Stimulated activated CD8-positive, alpha-beta memory T cell treated with anti-CD3 and anti-CD28 coated beads, Interleukin-7, amount 100 ng/mL, for 48 hours (primary cell): ENCODE measurements around the gene LHX6.

Experiments used
- DNase-seq, 2 donors: peaks; one replicate each; pipeline ENCODE4 v3.0.0-alpha.2; 2020; ENCODE audit warnings: low read depth in 1 of 2; ENCODE audit errors: extremely low read depth in 1 of 2

The LHX6 gene

GRCh38 chr9:122228568-122229484 is at the start of gene LHX6:
Gene LHX6, minus strand, starts transcription at chr9:122228957. Its CDS starts 217 bp downstream, at chr9:122228740.
- DNase-seq, result no peak

GRCh38 chr9:122277285-122277897 is 48.6 kb upstream of the LHX6 start:
- DNase-seq, result no peak

- DNase-seq, result no peak
Measured at GRCh38 chr9:122276096-122276495, 47.3 kb upstream of the LHX6 start.

- no peak for DNase-seq
Measured at GRCh38 chr9:122274055-122274454, 45.3 kb upstream of the LHX6 start.

GRCh38 chr9:122268041-122268814 is 39.5 kb upstream of the LHX6 start:
- no peak for DNase-seq

- DNase-seq, result peak in 1 of 2 donors; percentile 4
Measured at GRCh38 chr9:122265149-122265915, 36.6 kb upstream of the LHX6 start.

- DNase-seq, result peak; percentile 82 to 87
Measured at GRCh38 chr9:122264360-122265148, 35.8 kb upstream of the LHX6 start, which contains the start of the genes MRRF and RBM18. Gene MRRF, plus strand, starts transcription at chr9:122264882. Its CDS starts 6,010 bp downstream, at chr9:122270892. Gene RBM18, minus strand, starts transcription at chr9:122264840. Its CDS starts 3,348 bp downstream, at chr9:122261492.

GRCh38 chr9:122263699-122264349 is 35.1 kb upstream of the LHX6 start:
- DNase-seq, result no peak

- no peak for DNase-seq
Measured at GRCh38 chr9:122262073-122262472, 33.3 kb upstream of the LHX6 start.

- no peak for DNase-seq
Measured at GRCh38 chr9:122261469-122261881, 32.7 kb upstream of the LHX6 start.

- no peak for DNase-seq
Measured at GRCh38 chr9:122258886-122259415, 30.2 kb upstream of the LHX6 start.

- DNase-seq, result no peak
Measured at GRCh38 chr9:122256206-122256605, 27.4 kb upstream of the LHX6 start.

- DNase-seq, result no peak
Measured at GRCh38 chr9:122254761-122255160, 26.0 kb upstream of the LHX6 start.

GRCh38 chr9:122252796-122253195 is 24.0 kb upstream of the LHX6 start:
- DNase-seq, result no peak

GRCh38 chr9:122251351-122251750 is 22.6 kb upstream of the LHX6 start:
- DNase-seq, result no peak

GRCh38 chr9:122248448-122248865 is 19.7 kb upstream of the LHX6 start:
- no peak for DNase-seq

- DNase-seq, result no peak
Measured at GRCh38 chr9:122246666-122247065, 17.9 kb upstream of the LHX6 start.

- DNase-seq, result no peak
Measured at GRCh38 chr9:122244349-122244748, 15.6 kb upstream of the LHX6 start.

- DNase-seq, result no peak
Measured at GRCh38 chr9:122239722-122240121, 11.0 kb upstream of the LHX6 start.
